H1 (cell line): ENCODE results near the gene RUFY3. TPM values are rescaled to one million over a fixed set of nuclear protein-coding genes. Genes with fewer than 3 reads are reported as not detected.

Source experiments
- CHD7 ChIP-seq: fragments of 300-600 bp; sonication (generic); IDR thresholded peaks from 2 replicates; pipeline ENCODE4 v1.7.1; 2012; ENCODE audit warnings: low read length, moderate library complexity, mild to moderate bottlenecking, inconsistent platforms; ENCODE audit not compliant: insufficient replicate concordance
- polyA plus RNA-seq, 7 experiments: library from polyadenylated mRNA; depleted of rRNA in 3 of 7; stranded (reverse) in 5 of 7; unstranded in 2 of 7; fragments of >200 nt in 5 of 7; fragments of 200-250 nt in 2 of 7; gene quantifications; 1 replicate in 5 of 7; 2 replicates in 1 of 7; 4 replicates in 1 of 7; pipeline versions ENCODE4 v1.2.1 to v1.2.3, GENCODE V29; 2011 to 2013; ENCODE audit warnings: missing spikeins in 2 of 7, mixed read lengths in 2 of 7
- total RNA-seq: library from RNA; stranded (reverse); fragmentation: NEBNext Ultra II Directional; extraction: Animal tissue kit (Norgen Biotek cat#: 25700); gene quantifications from 2 replicates; pipeline ENCODE4 v1.2.1, GENCODE V29; 2021

Gene RUFY3
- total and polyA plus RNA-seq, 2 of the 8 experiments (the other 6 are each of a cell fraction or from before 2014, with no cell fraction given), result 7.8 to 33.1 TPM

- TF ChIP-seq CHD7, result no peak
- TF ChIP-seq, all 59 proteins: peak for 0
These were observed 30.5 kb downstream of the RUFY3 start (continued) for GRCh38 chr4:70752236-70752635.
